ENCODE data around the gene DSCAM.

The DSCAM gene

GRCh38 chr21:40615505-40616376, 231.2 kb downstream of the DSCAM start:
- DNase-seq (ENCODE audit: low spot score), result no peak

- no peak for DNase-seq (ENCODE audit: low spot score)
Measured at GRCh38 chr21:40613546-40614030, 233.4 kb downstream of the DSCAM start.

GRCh38 chr21:40610345-40610744, 236.6 kb downstream of the DSCAM start:
- no peak for DNase-seq (ENCODE audit: low spot score)

GRCh38 chr21:40606341-40606740, 240.6 kb downstream of the DSCAM start:
- DNase-seq (ENCODE audit: low spot score), result no peak

- no peak for DNase-seq (ENCODE audit: low spot score)
Measured at GRCh38 chr21:40605094-40605493, 241.9 kb downstream of the DSCAM start.

GRCh38 chr21:40603774-40604173, 243.2 kb downstream of the DSCAM start:
- DNase-seq (ENCODE audit: low spot score), result no peak

- no peak for DNase-seq (ENCODE audit: low spot score)
Measured at GRCh38 chr21:40602080-40602479, 244.9 kb downstream of the DSCAM start.

GRCh38 chr21:40595806-40596205, 251.2 kb downstream of the DSCAM start:
- DNase-seq (ENCODE audit: low spot score), result no peak

- DNase-seq (ENCODE audit: low spot score), result no peak
Measured at GRCh38 chr21:40587736-40588346, 259.1 kb downstream of the DSCAM start.

GRCh38 chr21:40586575-40586974, 260.4 kb downstream of the DSCAM start:
- no peak for DNase-seq (ENCODE audit: low spot score)

- no peak for DNase-seq (ENCODE audit: low spot score)
Measured at GRCh38 chr21:40577285-40578043, 269.5 kb downstream of the DSCAM start.

- DNase-seq (ENCODE audit: low spot score), result no peak
Measured at GRCh38 chr21:40575976-40576375, 271.0 kb downstream of the DSCAM start.

- DNase-seq (ENCODE audit: low spot score), result no peak
Measured at GRCh38 chr21:40569357-40569756, 277.6 kb downstream of the DSCAM start.

- DNase-seq (ENCODE audit: low spot score), result no peak
Measured at GRCh38 chr21:40568807-40569206, 278.2 kb downstream of the DSCAM start.

GRCh38 chr21:40567501-40567900, 279.5 kb downstream of the DSCAM start:
- DNase-seq (ENCODE audit: low spot score), result no peak

GRCh38 chr21:40566486-40566885, 280.5 kb downstream of the DSCAM start:
- DNase-seq (ENCODE audit: low spot score), result no peak

GRCh38 chr21:40564318-40564717, 282.6 kb downstream of the DSCAM start:
- no peak for DNase-seq (ENCODE audit: low spot score)

- no peak for DNase-seq (ENCODE audit: low spot score)
Measured at GRCh38 chr21:40563900-40564299, 283.1 kb downstream of the DSCAM start.

GRCh38 chr21:40562242-40563002, 284.5 kb downstream of the DSCAM start:
- no peak for DNase-seq (ENCODE audit: low spot score)

GRCh38 chr21:40556442-40556968, 290.5 kb downstream of the DSCAM start:
- DNase-seq (ENCODE audit: low spot score), result no peak

GRCh38 chr21:40555021-40555528, 291.9 kb downstream of the DSCAM start:
- DNase-seq (ENCODE audit: low spot score), result no peak
